ENCODE results near the gene DDI2. TPM values are rescaled to one million over a fixed set of nuclear protein-coding genes. Genes with fewer than 3 reads are reported as not detected.
"Not testable (repeated sequence)": the region's sequence is repeated elsewhere in the genome, so short reads cannot be mapped to it uniquely, and the experiment has no call there.

Gene DDI2
- total RNA-seq, 1 donor from 2014 or later = 8.4 TPM

- DNase-seq (ENCODE audit: low read depth) = no peak
- no peak for TF ChIP-seq CTCF (conservative IDR thresholded peaks at IDR 0.05; ENCODE audit: low read depth, low read length)
These were observed 25.0 kb upstream of the DDI2 start for GRCh38 chr1:15592285-15592684.

GRCh38 chr1:15595809-15596617 lies 21.2 kb upstream of the DDI2 start:
- TF ChIP-seq CTCF (conservative IDR thresholded peaks at IDR 0.05; ENCODE audit: low read depth, low read length) = no peak
- DNase-seq (ENCODE audit: low read depth) = no peak

More at GRCh38 chr1:15592285-15592684, 25.0 kb upstream of the DDI2 start:
- no peak overlapping the region for H3K4me3 ChIP-seq (ENCODE audit: low read depth, low read length)

GRCh38 chr1:15598436-15598835 lies 18.8 kb upstream of the DDI2 start:
- DNase-seq (ENCODE audit: low read depth) = no peak
- no peak for TF ChIP-seq CTCF (conservative IDR thresholded peaks at IDR 0.05; ENCODE audit: low read depth, low read length)
- H3K4me3 ChIP-seq (ENCODE audit: low read depth, low read length) = no peak overlapping the region

More at GRCh38 chr1:15595809-15596617, 21.2 kb upstream of the DDI2 start:
- no peak overlapping the region for H3K4me3 ChIP-seq (ENCODE audit: low read depth, low read length)

- DNase-seq (ENCODE audit: low read depth) = peak; percentile 77
- H3K4me3 ChIP-seq (ENCODE audit: low read depth, low read length) = peak overlapping the region; percentile 84
- no peak for TF ChIP-seq CTCF (conservative IDR thresholded peaks at IDR 0.05; ENCODE audit: low read depth, low read length)
These were observed 13.9 kb upstream of the DDI2 start for GRCh38 chr1:15603050-15603965.

- not testable (repeated sequence) for DNase-seq (ENCODE audit: low read depth)
- peak overlapping the region; percentile 84 for H3K4me3 ChIP-seq (ENCODE audit: low read depth, low read length)
These were observed 13.3 kb upstream of the DDI2 start for GRCh38 chr1:15603966-15604282.

- not testable (repeated sequence) for DNase-seq (ENCODE audit: low read depth); H3K4me3 ChIP-seq (ENCODE audit: low read depth, low read length)
These were observed 12.9 kb upstream of the DDI2 start for GRCh38 chr1:15604400-15604799.

GRCh38 chr1:15605398-15606383 lies 11.6 kb upstream of the DDI2 start:
- DNase-seq (ENCODE audit: low read depth) = no peak
- TF ChIP-seq CTCF (conservative IDR thresholded peaks at IDR 0.05; ENCODE audit: low read depth, low read length) = no peak
- no peak overlapping the region for H3K4me3 ChIP-seq (ENCODE audit: low read depth, low read length)

Measured in epithelial cell of proximal tubule (primary cell).